Measurements from ENCODE around the gene TMEM255B.
A peak's percentile ranks its signal among the peaks of the same experiment; 100 is the strongest.
"Not testable (repeated sequence)": the region's sequence is repeated elsewhere in the genome, so short reads cannot be mapped to it uniquely, and the experiment has no call there.

The TMEM255B gene

DNA sequence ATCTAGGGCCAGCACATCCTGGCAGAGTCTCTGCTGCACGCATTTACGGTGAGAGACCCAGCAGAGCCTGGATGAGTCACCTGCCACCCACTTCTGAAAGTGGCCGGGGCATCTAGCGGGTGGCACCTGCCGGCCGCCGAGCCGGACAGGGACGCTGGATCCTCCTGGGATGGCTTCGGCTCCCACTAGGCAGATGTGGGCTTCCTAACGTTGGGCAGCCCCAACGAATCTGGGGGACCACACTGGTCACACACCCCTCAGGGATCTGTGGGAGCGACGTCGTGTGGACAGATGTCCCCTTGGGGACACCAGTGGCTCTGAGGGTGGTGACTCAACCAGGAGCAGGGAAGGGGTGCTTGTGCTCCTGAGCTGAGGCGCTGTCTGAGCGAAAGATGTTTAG, 32.2 kb downstream of the TMEM255B start:
- no peak for DNase-seq

DNA sequence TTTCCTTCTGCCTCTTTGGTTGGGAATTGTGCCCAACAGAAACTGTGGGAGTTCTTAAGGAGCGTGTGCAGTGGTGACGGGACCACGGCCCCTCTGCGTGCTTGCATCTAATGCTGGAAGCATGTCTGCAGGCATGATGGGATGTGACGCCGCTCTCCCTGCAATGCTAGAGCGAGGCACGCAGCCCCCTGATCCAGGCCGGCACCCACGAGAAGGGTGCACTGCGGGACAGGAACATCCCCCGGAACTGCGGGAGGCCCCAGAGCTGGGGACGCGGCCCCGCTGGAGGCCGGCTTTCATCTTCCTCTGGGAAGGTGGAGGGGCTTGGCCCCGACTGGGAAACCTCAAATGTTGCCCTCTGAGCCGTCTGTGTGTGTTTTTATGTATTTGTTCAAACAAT, 32.7 kb downstream of the TMEM255B start:
- peak; percentile 58 for DNase-seq

GRCh38 chr13:113792236-113792770, 33.3 kb downstream of the TMEM255B start:
- DNase-seq: peak; percentile 50

- peak; percentile 37 for DNase-seq
Measured at GRCh38 chr13:113792886-113793717, 34.1 kb downstream of the TMEM255B start.

- peak; percentile 48 for DNase-seq
Measured at GRCh38 chr13:113793718-113794085, 34.7 kb downstream of the TMEM255B start.

- peak; percentile 44 for DNase-seq
Measured at GRCh38 chr13:113794086-113794485, 35.1 kb downstream of the TMEM255B start.

GRCh38 chr13:113794764-113795173, 35.7 kb downstream of the TMEM255B start:
- DNase-seq: peak; percentile 53

DNA sequence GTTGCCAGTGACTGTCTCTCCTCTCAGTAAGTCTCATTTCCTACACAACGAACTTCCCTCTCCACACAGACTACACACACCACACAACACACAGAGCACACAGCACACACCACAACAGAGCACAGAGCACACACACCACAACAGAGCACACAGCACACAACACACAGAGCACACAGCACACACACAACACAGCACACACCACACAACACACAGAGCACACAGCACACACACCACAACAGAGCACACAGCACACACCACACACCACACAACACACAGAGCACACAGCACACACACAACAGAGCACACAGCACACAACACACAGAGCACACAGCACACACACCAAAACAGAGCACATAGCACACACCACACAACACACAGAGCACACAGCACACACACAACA, 36.3 kb downstream of the TMEM255B start:
- not testable (repeated sequence) for DNase-seq

GRCh38 chr13:113796211-113796963, 37.4 kb downstream of the TMEM255B start:
- DNase-seq: peak; percentile 14

- DNase-seq: peak; percentile 60
Measured at GRCh38 chr13:113796964-113797676, 38.1 kb downstream of the TMEM255B start.

DNA sequence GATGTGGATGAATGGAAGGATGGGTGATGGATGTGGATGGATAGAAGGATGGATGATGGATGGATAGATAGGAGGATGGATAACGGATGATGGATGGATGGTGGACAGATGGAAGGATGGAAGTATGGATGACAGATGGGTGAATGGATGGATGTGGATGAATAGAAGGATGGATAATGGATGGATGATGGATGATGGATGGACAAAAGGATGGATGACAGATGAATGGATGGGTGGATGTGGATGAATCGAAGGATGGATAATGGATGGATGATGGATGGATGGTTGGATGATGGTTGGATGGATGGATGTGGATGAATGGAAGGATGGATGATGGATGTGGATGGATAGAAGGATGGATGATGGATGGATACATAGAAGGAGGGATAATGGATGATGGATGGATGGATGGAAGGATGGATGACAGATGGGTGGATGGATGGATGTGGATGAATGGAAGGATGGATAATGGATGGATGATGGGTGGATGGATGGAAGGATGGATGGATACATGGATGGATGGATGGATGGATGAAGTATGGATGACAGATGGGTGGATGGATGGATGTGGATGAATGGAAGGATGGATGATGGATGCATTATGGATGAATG, 39.3 kb downstream of the TMEM255B start:
- no peak for DNase-seq

DNA sequence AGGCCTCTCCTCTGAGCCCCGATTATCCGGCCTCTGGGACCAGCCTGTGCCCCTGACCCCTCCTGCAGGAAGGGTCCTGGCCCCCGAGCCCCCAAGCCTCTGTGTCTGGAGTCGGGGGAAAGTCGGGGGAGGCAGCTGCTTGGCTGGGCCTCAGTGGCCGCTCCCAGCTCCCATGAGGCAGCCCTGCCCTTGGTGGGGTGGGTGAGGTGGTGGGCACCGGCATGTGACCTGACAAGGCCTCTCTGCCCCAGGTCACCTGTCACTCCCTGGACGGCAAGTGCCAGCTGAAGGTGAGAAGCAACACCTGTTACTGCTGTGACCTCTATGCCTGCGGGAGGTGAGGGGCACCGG, 41.5 kb downstream of the TMEM255B start:
- DNase-seq: no peak

DNA sequence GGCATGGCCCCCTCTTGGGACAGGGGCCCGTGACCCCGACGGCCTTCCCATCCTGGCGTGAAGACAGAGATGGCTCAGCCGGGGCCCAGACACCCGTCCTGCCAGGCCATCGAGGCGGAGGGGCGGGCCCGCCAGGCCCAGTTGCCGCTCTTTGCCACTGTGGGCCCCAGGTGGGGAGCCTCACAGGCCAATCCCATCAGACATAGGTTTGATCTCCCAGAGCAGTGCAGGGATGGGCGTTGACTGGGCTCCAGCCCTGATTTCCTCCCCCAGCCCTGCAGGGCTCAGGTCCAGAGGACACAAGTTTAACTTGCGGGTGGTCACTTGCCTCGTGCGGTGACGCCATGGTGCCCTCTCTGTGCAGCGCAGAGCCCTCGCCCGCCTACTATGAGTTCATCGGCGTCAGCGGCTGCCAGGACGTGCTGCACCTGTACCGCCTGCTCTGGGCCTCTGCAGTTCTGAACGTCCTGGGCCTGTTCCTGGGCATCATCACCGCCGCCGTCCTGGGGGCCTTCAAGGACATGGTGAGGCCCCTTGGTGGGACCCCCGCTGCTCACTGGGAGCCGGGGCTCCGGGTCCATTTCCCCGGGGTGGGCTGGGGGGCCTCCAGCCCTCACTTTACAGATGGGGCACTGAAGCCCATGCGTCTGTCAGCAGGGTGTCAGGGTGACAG, 42.4 kb downstream of the TMEM255B start:
- no peak for DNase-seq

- no peak for DNase-seq
Measured at GRCh38 chr13:113802090-113802531, 43.1 kb downstream of the TMEM255B start.

DNA sequence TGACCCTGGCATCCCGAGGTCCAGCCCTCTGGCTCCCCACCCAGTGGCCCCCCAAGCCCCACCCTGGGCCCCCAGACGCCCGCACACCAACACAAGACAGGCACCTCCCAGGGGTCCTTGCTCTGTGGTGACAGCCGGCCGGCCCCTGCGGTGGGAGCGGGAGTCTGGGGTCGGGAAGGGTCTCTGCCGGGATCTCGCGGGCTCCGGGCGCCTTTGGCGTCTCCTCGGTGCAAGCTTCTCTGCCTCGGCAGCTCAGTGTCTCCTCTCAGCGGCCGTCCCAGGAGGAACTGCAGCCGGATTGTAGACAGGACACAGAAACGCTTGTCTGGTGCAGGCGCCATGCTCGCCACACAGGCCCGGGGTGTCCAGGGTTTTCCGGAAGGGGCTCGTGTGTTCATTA, 43.7 kb downstream of the TMEM255B start:
- DNase-seq: no peak

- no peak for DNase-seq
Measured at GRCh38 chr13:113803409-113804016, 44.5 kb downstream of the TMEM255B start.

GRCh38 chr13:113804017-113804702, 45.1 kb downstream of the TMEM255B start:
- DNase-seq: no peak

GRCh38 chr13:113804703-113805430, 45.8 kb downstream of the TMEM255B start:
- DNase-seq: no peak

- no peak for DNase-seq
Measured at GRCh38 chr13:113805431-113806103, 46.5 kb downstream of the TMEM255B start.

DNA sequence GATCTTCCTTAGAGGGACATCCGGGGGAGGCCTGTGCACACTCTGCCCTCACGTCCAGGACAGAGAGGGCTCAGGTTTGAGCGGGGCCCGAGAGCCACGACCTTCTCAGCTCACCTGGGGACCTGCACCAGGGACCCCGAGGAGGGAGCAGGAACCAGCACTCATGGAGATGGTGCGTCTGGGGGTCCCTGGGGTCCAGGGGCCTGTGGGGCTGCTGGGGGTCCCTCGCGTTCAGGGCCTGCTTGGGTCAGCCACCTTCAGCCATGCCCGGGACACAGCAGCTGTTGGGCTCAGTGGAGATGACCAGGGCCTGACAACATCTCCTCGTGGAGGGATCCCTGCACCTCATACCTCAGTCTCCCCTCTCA, 47.1 kb downstream of the TMEM255B start:
- DNase-seq: no peak

All from activated effector memory CD4-positive, alpha-beta T cell treated with anti-CD3 and anti-CD28 coated beads, Interleukin-2, amount 50 U/mL, for 16 hours (primary cell).